H1 (cell line): ENCODE data around the gene DDC. TPM values are rescaled to one million over a fixed set of nuclear protein-coding genes. Genes with fewer than 3 reads are reported as not detected.

Experiments used
- CTCF ChIA-PET: fragments of 300-600 bp; sonication (Branson Sonifier 250); formaldehyde crosslinking; loops from one replicate; lab custom pipeline; 2021; ENCODE audit not compliant: partially characterized antibody; lab: Charles Lee
- POLR2A ChIA-PET: fragments of 300-600 bp; sonication (Branson Sonifier 250); formaldehyde crosslinking; loops from one replicate; lab custom pipeline; 2021; ENCODE audit warnings: inconsistent platforms; ENCODE audit not compliant: partially characterized antibody; lab: Charles Lee
- DNase-seq, 2 experiments: peaks; one replicate each; pipeline versions ENCODE4 v3.0.0 to v3.0.0-alpha.2; 2010 to 2022; ENCODE audit warnings: low spot score in 2 of 2, low read depth in 1 of 2, mixed read lengths in 1 of 2
- FAIRE-seq: peaks from 2 replicates; lab custom pipeline; 2011; peaks lifted over from hg19 to GRCh38; lab: Jason Lieb, UNC
- H2AFZ ChIP-seq: 2 replicates; pipeline ENCODE4 v1.8.1; 2012; ENCODE audit warnings: low read length, inconsistent platforms
- H2AK5ac ChIP-seq: 2 replicates; pipeline ENCODE4 v1.6.1; 2013; ENCODE audit warnings: low read depth, low read length
- H2BK120ac ChIP-seq: replicated peaks from 2 replicates; pipeline ENCODE3; 2013; ENCODE audit warnings: low read depth, low read length, inconsistent platforms
- H2BK12ac ChIP-seq: 2 replicates; pipeline ENCODE4 v1.6.1; 2013; ENCODE audit warnings: low read depth, low read length
- H2BK15ac ChIP-seq: 2 replicates; pipeline ENCODE4 v1.6.1; 2013; ENCODE audit warnings: low read length
- H2BK20ac ChIP-seq: 2 replicates; pipeline ENCODE4 v1.6.1; 2013; ENCODE audit warnings: low read length
- H2BK5ac ChIP-seq: 2 replicates; pipeline ENCODE4 v1.6.1; 2013; ENCODE audit warnings: low read depth, low read length
- H3K14ac ChIP-seq: 2 replicates; pipeline ENCODE4 v1.6.1; 2013; ENCODE audit warnings: inconsistent platforms; ENCODE audit not compliant: insufficient read length
- H3K18ac ChIP-seq: 2 replicates; pipeline ENCODE4 v1.6.1; 2013; ENCODE audit warnings: low read length; ENCODE audit errors: extremely low read depth
- H3K23ac ChIP-seq: 2 replicates; pipeline ENCODE4 v1.6.1; 2013; ENCODE audit warnings: inconsistent platforms; ENCODE audit not compliant: insufficient read length
- H3K23me2 ChIP-seq: 2 replicates; pipeline ENCODE4 v1.6.1; 2013; ENCODE audit warnings: low read depth, low read length
- H3K27ac ChIP-seq: 2 replicates; pipeline ENCODE4 v1.6.1; 2011; ENCODE audit warnings: low read depth, low read length, inconsistent platforms
- H3K27me3 ChIP-seq, 4 experiments: replicated peaks in 1 of 4; 1 replicate in 1 of 4; 2 replicates in 3 of 4; pipeline versions ENCODE4 v1.6.1 to v1.8.1; 2011 to 2013; ENCODE audit warnings: low read length in 3 of 4, mild to moderate bottlenecking in 3 of 4, inconsistent platforms in 2 of 4, mixed read lengths in 2 of 4, moderate library complexity in 1 of 4; ENCODE audit not compliant: control insufficient read depth in 3 of 4, insufficient read depth in 3 of 4; ENCODE audit errors: extremely low read depth in 1 of 4
- H3K36me3 ChIP-seq, 4 experiments: 2 replicates each; pipeline versions ENCODE4 v1.6.1 to v1.8.1; 2011 to 2013; ENCODE audit warnings: mild to moderate bottlenecking in 4 of 4, low read length in 3 of 4, moderate library complexity in 2 of 4, control low read depth in 1 of 4, inconsistent platforms in 1 of 4; ENCODE audit not compliant: insufficient read depth in 4 of 4, control insufficient read depth in 2 of 4
- H3K4ac ChIP-seq: replicated peaks from 2 replicates; pipeline ENCODE3; 2013; ENCODE audit warnings: low read length, low read depth, mixed read lengths, inconsistent platforms; ENCODE audit not compliant: insufficient read length
- H3K4me1 ChIP-seq, 4 experiments: replicated peaks in 1 of 4; 1 replicate in 1 of 4; 2 replicates in 3 of 4; pipeline versions ENCODE4 v1.6.1 to v1.8.1; 2011 to 2013; ENCODE audit warnings: low read length in 3 of 4, inconsistent platforms in 2 of 4, mixed read lengths in 1 of 4; ENCODE audit not compliant: insufficient read depth in 4 of 4, control insufficient read depth in 3 of 4
- H3K4me2 ChIP-seq, 2 experiments: 2 replicates each; pipeline versions ENCODE4 v1.6.1 to v1.8.1; 2011 to 2013; ENCODE audit warnings: low read depth in 2 of 2, low read length in 2 of 2, control low read depth in 1 of 2, inconsistent platforms in 1 of 2, mild to moderate bottlenecking in 1 of 2; ENCODE audit not compliant: insufficient read depth in 1 of 2
- H3K4me3 ChIP-seq, 4 experiments: fragments of 200-600, 300-600 bp in 1 of 4; sonication (generic), shearing (Covaris generic), sonication (Bioruptor Twin) in 1 of 4; 2 replicates each; pipeline versions ENCODE4 v1.5.1 to v1.8.1; 2011 to 2016; ENCODE audit warnings: low read length in 4 of 4, low read depth in 3 of 4, control low read depth in 2 of 4, inconsistent platforms in 2 of 4, mild to moderate bottlenecking in 2 of 4, mixed read lengths in 1 of 4, moderate library complexity in 1 of 4; ENCODE audit not compliant: insufficient read depth in 2 of 4; ENCODE audit errors: extremely low read depth in 1 of 4
- H3K56ac ChIP-seq: replicated peaks from 2 replicates; pipeline ENCODE3; 2013; ENCODE audit warnings: low read depth, mild to moderate bottlenecking, mixed read lengths, low read length, inconsistent platforms; ENCODE audit not compliant: insufficient read length
- H3K79me1 ChIP-seq: 2 replicates; pipeline ENCODE4 v1.6.1; 2013; ENCODE audit warnings: low read depth, low read length, control low read depth
- H3K79me2 ChIP-seq, 2 experiments: 2 replicates each; pipeline versions ENCODE4 v1.6.1 to v1.8.1; 2012 to 2013; ENCODE audit warnings: low read length in 2 of 2, mild to moderate bottlenecking in 2 of 2, inconsistent platforms in 1 of 2; ENCODE audit not compliant: insufficient read depth in 2 of 2, control insufficient read depth in 1 of 2
- H3K9ac ChIP-seq, 4 experiments: replicated peaks in 1 of 4; 1 replicate in 1 of 4; 2 replicates in 3 of 4; pipeline versions ENCODE4 v1.6.1 to v1.8.1; 2011 to 2013; ENCODE audit warnings: low read depth in 3 of 4, low read length in 3 of 4, control low read depth in 2 of 4, mild to moderate bottlenecking in 2 of 4, moderate library complexity in 2 of 4, inconsistent platforms in 1 of 4; ENCODE audit errors: extremely low read depth in 1 of 4
- H3K9me3 ChIP-seq, 2 experiments: 2 replicates each; pipeline versions ENCODE4 v1.6.1 to v1.8.1; 2012 to 2013; ENCODE audit warnings: mild to moderate bottlenecking in 2 of 2, moderate library complexity in 2 of 2, control low read depth in 1 of 2, inconsistent platforms in 1 of 2, low read depth in 1 of 2, low read length in 1 of 2, mixed read lengths in 1 of 2; ENCODE audit not compliant: insufficient read depth in 2 of 2
- H4K20me1 ChIP-seq, 2 experiments: replicated peaks in 1 of 2; 2 replicates each; pipeline versions ENCODE3 to v1.8.1; 2011 to 2013; ENCODE audit warnings: inconsistent platforms in 2 of 2, low read length in 2 of 2, mild to moderate bottlenecking in 1 of 2; ENCODE audit not compliant: insufficient read depth in 2 of 2, control insufficient read depth in 1 of 2
- H4K5ac ChIP-seq: 2 replicates; pipeline ENCODE4 v1.6.1; 2013; ENCODE audit warnings: low read length, low read depth, mixed read lengths, inconsistent platforms; ENCODE audit not compliant: insufficient read length
- H4K8ac ChIP-seq: 2 replicates; pipeline ENCODE4 v1.8.0; 2013; ENCODE audit warnings: mild to moderate bottlenecking, moderate library complexity, low read length, inconsistent platforms; ENCODE audit not compliant: insufficient read depth; ENCODE audit errors: extremely low read depth
- H4K91ac ChIP-seq: replicated peaks from 2 replicates; pipeline ENCODE3; 2013; ENCODE audit warnings: low read length, mixed read lengths, inconsistent platforms; ENCODE audit not compliant: insufficient read length
- BRCA1 ChIP-seq: IDR thresholded peaks from 2 replicates; pipeline ENCODE4 v1.6.1; 2012; ENCODE audit warnings: low read depth, low read length, improper control_type of control experiment
- CTBP2 ChIP-seq: IDR thresholded peaks from 2 replicates; pipeline ENCODE4 v1.7.0; 2011; ENCODE audit warnings: borderline replicate concordance, mild to moderate bottlenecking, moderate library complexity, mixed read lengths, low read length; ENCODE audit not compliant: insufficient read depth, insufficient read length
- EZH2 ChIP-seq: fragments of 200-600 bp; sonication (generic); IDR thresholded peaks from 2 replicates; pipeline ENCODE4 v1.7.1; 2012; ENCODE audit warnings: low read depth, mild to moderate bottlenecking, moderate library complexity, low read length, inconsistent platforms; ENCODE audit not compliant: severe bottlenecking
- JUN ChIP-seq: IDR thresholded peaks from 2 replicates; pipeline ENCODE4 v1.6.1; 2011; ENCODE audit warnings: low read depth, mild to moderate bottlenecking, improper control_type of control experiment, low read length
- JUND ChIP-seq: IDR thresholded peaks from 2 replicates; pipeline ENCODE4 v1.6.1; 2011; ENCODE audit warnings: mild to moderate bottlenecking, improper control_type of control experiment, low read length
- RFX5 ChIP-seq: IDR thresholded peaks from 2 replicates; pipeline ENCODE4 v1.6.1; 2011; ENCODE audit warnings: low read depth, low read length, improper control_type of control experiment, borderline replicate concordance
- SUZ12 ChIP-seq: fragments of 200-600 bp; sonication (generic); IDR thresholded peaks from 2 replicates; pipeline ENCODE4 v1.6.1; 2012; ENCODE audit warnings: mild to moderate bottlenecking, inconsistent platforms, low read length, moderate library complexity, mixed read lengths
- WGBS, 2 experiments: shearing (Covaris generic) in 1 of 2; methylation state at CpG; one replicate each; pipeline versions ENCODE4 v1.1.6 to v1.1.7; 2013 to 2015; ENCODE audit warnings: low lambda C conversion rate in 2 of 2, mixed read lengths in 2 of 2, inconsistent platforms in 1 of 2, low coverage in 1 of 2, missing lambda C conversion rate in 1 of 2; ENCODE audit not compliant: insufficient replicate concordance in 2 of 2, insufficient coverage in 1 of 2, insufficient read length in 1 of 2; ENCODE audit errors: extremely low coverage in 1 of 2, missing lambda C conversion rate in 1 of 2; 5-methylcytosine and 5-hydroxymethylcytosine counted together
- polyA plus RNA-seq, 7 experiments: library from polyadenylated mRNA; depleted of rRNA in 3 of 7; stranded (reverse) in 5 of 7; unstranded in 2 of 7; fragments of >200 nt in 5 of 7; fragments of 200-250 nt in 2 of 7; gene quantifications; 1 replicate in 5 of 7; 2 replicates in 1 of 7; 4 replicates in 1 of 7; pipeline versions ENCODE4 v1.2.1 to v1.2.3, GENCODE V29; 2011 to 2013; ENCODE audit warnings: missing spikeins in 2 of 7, mixed read lengths in 2 of 7
- total RNA-seq: library from RNA; stranded (reverse); fragmentation: NEBNext Ultra II Directional; extraction: Animal tissue kit (Norgen Biotek cat#: 25700); gene quantifications from 2 replicates; pipeline ENCODE4 v1.2.1, GENCODE V29; 2021

Gene DDC
- total and polyA plus RNA-seq, 2 of the 8 experiments (the other 6 are each of a cell fraction or from before 2014, with no cell fraction given), result 0.05 TPM; not detected in 1

- peaks cover 0 to 2% of the 10 kb centered on the region in 2 experiments for H4K20me1 ChIP-seq
- no peaks in the 10 kb centered on the region for H3K27me3 ChIP-seq
- no peaks in the 10 kb centered on the region; a peak in 1 of 7 replicates for H3K4me1 ChIP-seq
- no peak for FAIRE-seq
- POLR2A ChIA-PET, result no interaction called here
- H4K5ac ChIP-seq, result no peak overlapping the region
- H2BK15ac ChIP-seq, result no peak overlapping the region
- H3K14ac ChIP-seq, result no peak overlapping the region
- no peak overlapping the region for H4K91ac ChIP-seq
- H3K23me2 ChIP-seq, result no peaks in the 10 kb centered on the region
- 87% methylated on average over 13 of the region's 13 CpGs; no CpG with 5 or more reads in 1 of the 2 experiments for WGBS, 2 experiments
- H3K18ac ChIP-seq, result no peak overlapping the region
- CTCF ChIA-PET, result interaction anchor here (1.0 to 3.9 kb wide), 10 partner anchors 10 to 413 kb away, joined by 3 to 21 read pairs (median 3); no protein-coding TSS in a partner anchor
- no peak overlapping the region for H2AFZ ChIP-seq
- peaks cover 3 to 17% (median 10%) of the 10 kb centered on the region in 4 experiments; a peak in 7 of 8 replicates for H3K36me3 ChIP-seq
- H2BK20ac ChIP-seq, result no peak overlapping the region
- no peak overlapping the region for H3K23ac ChIP-seq
- H3K27ac ChIP-seq, result no peak overlapping the region
- no peak overlapping the region for H2BK5ac ChIP-seq
- no peak for DNase-seq
- H3K4me2 ChIP-seq, result no peak overlapping the region
- no peak overlapping the region for H3K4me3 ChIP-seq
- H3K79me2 ChIP-seq, result no peaks in the 10 kb centered on the region
- H3K4ac ChIP-seq, result no peak overlapping the region
- no peak overlapping the region for H4K8ac ChIP-seq
- H3K56ac ChIP-seq, result no peak overlapping the region
- no peak overlapping the region for H2AK5ac ChIP-seq
- H3K79me1 ChIP-seq, result no peaks in the 10 kb centered on the region; the same call in 1 of the 2 replicates
- H2BK12ac ChIP-seq, result no peak overlapping the region
- H2BK120ac ChIP-seq, result no peak overlapping the region
- H3K9me3 ChIP-seq, result no peaks in the 10 kb centered on the region
- H3K9ac ChIP-seq, result no peak overlapping the region
- TF ChIP-seq JUN (no peak), BRCA1 (no peak), JUND (no peak), RFX5 (no peak), CTBP2 (no peak), EZH2 (no peak), SUZ12 (no peak)
These were observed 27.7 kb upstream of the DDC start for GRCh38 chr7:50592940-50593339.
